WTC11 (cell line): Measurements from ENCODE around the gene SPACDR.
"Not testable (repeated sequence)": the region's sequence is repeated elsewhere in the genome, so short reads cannot be mapped to it uniquely, and the experiment has no call there.

Source experiments
- CREM ChIP-seq: sonication (generic); formaldehyde crosslinking; IDR thresholded peaks from 2 replicates; pipeline ENCODE4 v1.8.1; 2022; ENCODE audit warnings: mild to moderate bottlenecking, missing genetic modification reagents, moderate library complexity
- NR1H2 ChIP-seq: sonication (generic); formaldehyde crosslinking; IDR thresholded peaks from 2 replicates; pipeline ENCODE4 v1.9.0; 2021; ENCODE audit warnings: mild to moderate bottlenecking, moderate library complexity, missing genetic modification reagents
- TF ChIP-seq, protein P1 (sequence below): fragments of 200-600 bp; IDR thresholded peaks from 2 replicates; pipeline ENCODE4 v1.8.0; 2022; ENCODE audit warnings: antibody characterized with exemption

DNA sequence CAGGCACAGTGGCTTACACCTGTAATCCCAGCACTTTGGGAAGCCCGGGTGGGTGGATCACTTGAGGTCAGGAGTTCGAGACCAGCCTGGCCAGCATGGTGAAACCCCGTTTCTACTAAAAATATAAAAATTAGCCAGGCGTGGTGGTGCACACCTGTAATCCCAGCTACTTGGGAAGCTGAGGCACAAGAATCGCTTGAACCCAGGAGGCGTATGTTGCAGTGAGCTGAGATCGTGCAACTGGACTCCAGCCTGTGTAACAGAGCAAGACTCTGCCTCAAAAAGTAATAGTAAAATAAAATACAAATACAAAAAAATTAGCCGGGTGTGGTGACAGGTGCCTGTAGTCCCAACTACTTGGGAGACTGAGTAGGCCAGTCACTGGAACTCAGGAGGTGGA, 25.3 kb downstream of the SPACDR start:
- TF ChIP-seq NR1H2 (CRISPR knock-in tag); CREM: not testable (repeated sequence)
- TF ChIP-seq, protein P1, sequence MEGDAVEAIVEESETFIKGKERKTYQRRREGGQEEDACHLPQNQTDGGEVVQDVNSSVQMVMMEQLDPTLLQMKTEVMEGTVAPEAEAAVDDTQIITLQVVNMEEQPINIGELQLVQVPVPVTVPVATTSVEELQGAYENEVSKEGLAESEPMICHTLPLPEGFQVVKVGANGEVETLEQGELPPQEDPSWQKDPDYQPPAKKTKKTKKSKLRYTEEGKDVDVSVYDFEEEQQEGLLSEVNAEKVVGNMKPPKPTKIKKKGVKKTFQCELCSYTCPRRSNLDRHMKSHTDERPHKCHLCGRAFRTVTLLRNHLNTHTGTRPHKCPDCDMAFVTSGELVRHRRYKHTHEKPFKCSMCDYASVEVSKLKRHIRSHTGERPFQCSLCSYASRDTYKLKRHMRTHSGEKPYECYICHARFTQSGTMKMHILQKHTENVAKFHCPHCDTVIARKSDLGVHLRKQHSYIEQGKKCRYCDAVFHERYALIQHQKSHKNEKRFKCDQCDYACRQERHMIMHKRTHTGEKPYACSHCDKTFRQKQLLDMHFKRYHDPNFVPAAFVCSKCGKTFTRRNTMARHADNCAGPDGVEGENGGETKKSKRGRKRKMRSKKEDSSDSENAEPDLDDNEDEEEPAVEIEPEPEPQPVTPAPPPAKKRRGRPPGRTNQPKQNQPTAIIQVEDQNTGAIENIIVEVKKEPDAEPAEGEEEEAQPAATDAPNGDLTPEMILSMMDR: not testable (repeated sequence)
